Measurements from ENCODE around the gene SPTSSB. TPM values are rescaled to one million over a fixed set of nuclear protein-coding genes. Genes with fewer than 3 reads are reported as not detected.
A peak's percentile ranks its signal among the peaks of the same experiment; 100 is the strongest.

SPTSSB gene
- total and polyA plus RNA-seq, 2 experiments from 2014 or later = 5.0 to 6.9 TPM

DNA sequence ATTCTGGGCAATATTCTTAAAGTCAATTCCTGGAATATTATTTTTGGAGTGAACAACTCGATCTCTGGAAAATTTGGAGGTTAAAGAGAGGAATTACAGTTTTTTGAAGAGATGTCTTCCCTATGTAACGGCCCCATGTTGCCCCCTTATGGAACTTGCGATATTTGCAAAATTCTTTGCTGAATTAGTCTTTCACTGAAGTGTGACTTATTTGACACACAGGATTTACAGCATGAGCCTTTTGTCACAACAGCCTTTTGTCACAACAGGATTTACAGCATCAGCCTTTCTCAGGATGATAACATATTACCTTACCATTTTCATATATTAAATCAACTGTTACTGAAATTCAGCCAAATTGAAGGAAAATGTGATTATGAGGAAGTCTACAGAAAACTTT, 37.8 kb upstream of the SPTSSB start:
- Histone ChIP-seq H3K27me3 (no peaks in the 10 kb centered on the region), H3K27ac (no peak overlapping the region), H3K36me3 (replicated peaks; ENCODE audit: insufficient read depth, low read depth) (no peaks in the 10 kb centered on the region), H3K79me2 (no peaks in the 10 kb centered on the region), H3K4me3 (no peak overlapping the region), H3K4me2 (no peak overlapping the region), H3K9me3 (ENCODE audit: low read depth) (no peaks in the 10 kb centered on the region), H4K20me1 (ENCODE audit: insufficient read depth, poor library complexity, severe bottlenecking) (no peaks in the 10 kb centered on the region), H3K4me1 (ENCODE audit: insufficient read depth) (no peaks in the 10 kb centered on the region), H3K9me2 (replicated peaks; ENCODE audit: insufficient read depth) (no peaks in the 10 kb centered on the region), H2AFZ (no peak overlapping the region)
- WGBS (ENCODE audit: low lambda C conversion rate, missing lambda C conversion rate) = 39% methylated on average over 3 of the region's 3 CpGs
- peak; percentile 61 for DNase-seq (ENCODE audit: low spot score)
- no peak for TF ChIP-seq EZH2phosphoT487 (IDR thresholded peaks at IDR 0.05; ENCODE audit: low read depth, severe bottlenecking, unreplicated experiment)
- TF ChIP-seq EZH2 (IDR thresholded peaks at IDR 0.05; ENCODE audit: borderline replicate concordance) = no peak
- TF ChIP-seq, protein P1, sequence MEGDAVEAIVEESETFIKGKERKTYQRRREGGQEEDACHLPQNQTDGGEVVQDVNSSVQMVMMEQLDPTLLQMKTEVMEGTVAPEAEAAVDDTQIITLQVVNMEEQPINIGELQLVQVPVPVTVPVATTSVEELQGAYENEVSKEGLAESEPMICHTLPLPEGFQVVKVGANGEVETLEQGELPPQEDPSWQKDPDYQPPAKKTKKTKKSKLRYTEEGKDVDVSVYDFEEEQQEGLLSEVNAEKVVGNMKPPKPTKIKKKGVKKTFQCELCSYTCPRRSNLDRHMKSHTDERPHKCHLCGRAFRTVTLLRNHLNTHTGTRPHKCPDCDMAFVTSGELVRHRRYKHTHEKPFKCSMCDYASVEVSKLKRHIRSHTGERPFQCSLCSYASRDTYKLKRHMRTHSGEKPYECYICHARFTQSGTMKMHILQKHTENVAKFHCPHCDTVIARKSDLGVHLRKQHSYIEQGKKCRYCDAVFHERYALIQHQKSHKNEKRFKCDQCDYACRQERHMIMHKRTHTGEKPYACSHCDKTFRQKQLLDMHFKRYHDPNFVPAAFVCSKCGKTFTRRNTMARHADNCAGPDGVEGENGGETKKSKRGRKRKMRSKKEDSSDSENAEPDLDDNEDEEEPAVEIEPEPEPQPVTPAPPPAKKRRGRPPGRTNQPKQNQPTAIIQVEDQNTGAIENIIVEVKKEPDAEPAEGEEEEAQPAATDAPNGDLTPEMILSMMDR (IDR thresholded peaks at IDR 0.05; ENCODE audit: poor library complexity) = peak; percentile 61

DNA sequence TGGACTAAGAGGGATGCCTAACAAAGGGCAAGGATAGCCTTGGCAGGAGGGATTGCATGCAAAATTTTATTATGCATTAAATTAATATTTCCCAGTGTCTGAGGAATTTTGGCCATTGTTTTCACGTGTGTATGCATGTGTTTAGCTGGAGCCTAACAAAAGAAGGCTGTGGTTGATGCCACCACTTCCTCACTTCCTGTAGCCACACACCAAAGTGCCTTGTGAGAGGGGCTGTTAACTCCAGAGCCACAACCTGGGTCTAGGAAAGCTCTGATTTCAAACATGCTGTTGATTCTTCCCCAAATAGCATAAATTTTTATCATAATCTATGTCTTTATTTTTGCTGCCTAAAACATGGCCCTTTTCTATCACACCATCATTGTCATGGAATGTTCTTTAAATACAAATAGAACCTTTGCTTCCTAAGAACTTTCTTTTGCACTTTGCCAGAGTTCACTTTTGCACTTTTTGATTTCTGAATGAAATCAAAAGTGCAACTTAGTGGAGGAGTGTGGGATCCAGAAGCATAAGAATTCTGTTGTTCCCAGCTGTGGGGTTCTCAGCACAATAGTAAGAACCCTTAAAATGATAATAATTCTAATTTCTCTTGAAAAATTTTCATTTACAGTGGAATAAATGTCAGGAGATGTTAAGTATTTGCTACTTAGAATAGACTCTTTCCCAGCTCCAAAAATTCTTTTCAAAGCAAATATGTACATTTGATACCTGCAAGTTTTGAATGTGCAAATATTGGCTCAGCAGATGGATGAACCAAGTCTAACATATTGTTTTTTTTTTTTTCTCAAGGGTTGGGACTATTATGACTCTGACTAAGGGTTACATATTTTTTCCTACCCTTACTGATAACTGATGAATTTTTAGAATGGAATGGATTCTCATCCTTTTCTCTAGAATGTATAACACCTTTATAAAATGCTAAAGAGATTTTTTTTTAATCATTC, 35.6 kb upstream of the SPTSSB start:
- Histone ChIP-seq H3K4me1 (ENCODE audit: insufficient read depth) (no peaks in the 10 kb centered on the region), H3K4me2 (no peak overlapping the region), H3K9me2 (replicated peaks; ENCODE audit: insufficient read depth) (no peaks in the 10 kb centered on the region), H3K4me3 (no peak overlapping the region), H3K27ac (peak overlapping the region; percentile 33), H2AFZ (no peak overlapping the region), H3K36me3 (replicated peaks; ENCODE audit: insufficient read depth, low read depth) (no peaks in the 10 kb centered on the region), H3K9me3 (ENCODE audit: low read depth) (no peaks in the 10 kb centered on the region), H3K27me3 (no peaks in the 10 kb centered on the region), H4K20me1 (ENCODE audit: insufficient read depth, poor library complexity, severe bottlenecking) (no peaks in the 10 kb centered on the region), H3K79me2 (no peaks in the 10 kb centered on the region)
- no peak for DNase-seq (ENCODE audit: low spot score)
- WGBS (ENCODE audit: low lambda C conversion rate, missing lambda C conversion rate) = 54% methylated on average over 1 of the region's 1 CpG
- TF ChIP-seq EZH2 (IDR thresholded peaks at IDR 0.05; ENCODE audit: borderline replicate concordance) = no peak
- TF ChIP-seq, protein P1 (IDR thresholded peaks at IDR 0.05; ENCODE audit: poor library complexity) = no peak
- TF ChIP-seq EZH2phosphoT487 (IDR thresholded peaks at IDR 0.05; ENCODE audit: low read depth, severe bottlenecking, unreplicated experiment) = no peak

DNA sequence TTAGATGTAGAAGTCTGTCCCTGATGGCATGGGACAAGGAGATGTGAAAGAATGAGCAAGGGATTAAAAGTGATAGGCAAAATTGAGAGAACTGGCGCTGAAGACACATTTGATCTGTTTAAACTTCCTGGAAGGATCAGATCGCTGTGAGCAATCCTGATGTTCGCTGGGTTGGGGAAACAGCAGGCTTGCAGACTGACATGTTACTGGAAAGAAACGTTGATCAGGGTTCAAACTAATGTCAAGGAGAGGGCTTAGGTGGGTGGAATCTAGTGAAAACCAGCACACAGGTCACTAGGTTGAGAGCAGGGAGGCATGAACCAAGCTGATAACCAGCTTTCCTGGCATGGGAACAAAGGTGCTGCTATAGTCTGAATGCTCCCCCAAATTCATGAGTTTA, 34.5 kb upstream of the SPTSSB start:
- no peak for TF ChIP-seq EZH2phosphoT487 (IDR thresholded peaks at IDR 0.05; ENCODE audit: low read depth, severe bottlenecking, unreplicated experiment)
- no peak for TF ChIP-seq EZH2 (IDR thresholded peaks at IDR 0.05; ENCODE audit: borderline replicate concordance)
- TF ChIP-seq, protein P1 (IDR thresholded peaks at IDR 0.05; ENCODE audit: poor library complexity) = no peak
- H3K27ac ChIP-seq = no peak overlapping the region
- no peaks in the 10 kb centered on the region for H4K20me1 ChIP-seq (ENCODE audit: insufficient read depth, poor library complexity, severe bottlenecking)
- no peak overlapping the region for H2AFZ ChIP-seq
- no peaks in the 10 kb centered on the region for H3K9me3 ChIP-seq (ENCODE audit: low read depth)
- H3K4me3 ChIP-seq = no peak overlapping the region
- no peak overlapping the region for H3K4me2 ChIP-seq
- H3K27me3 ChIP-seq = no peaks in the 10 kb centered on the region
- H3K9me2 ChIP-seq (replicated peaks; ENCODE audit: insufficient read depth) = no peaks in the 10 kb centered on the region
- no peaks in the 10 kb centered on the region for H3K79me2 ChIP-seq
- WGBS (ENCODE audit: low lambda C conversion rate, missing lambda C conversion rate) = 86% methylated on average over 4 of the region's 4 CpGs
- no peaks in the 10 kb centered on the region for H3K36me3 ChIP-seq (replicated peaks; ENCODE audit: insufficient read depth, low read depth)
- H3K4me1 ChIP-seq (ENCODE audit: insufficient read depth) = no peaks in the 10 kb centered on the region
- DNase-seq (ENCODE audit: low spot score) = no peak

Data from hepatocyte (in vitro differentiated cells).